ENCODE measurements around the gene SBF2.

- TF ChIP-seq CTCF (IDR thresholded peaks at IDR 0.05; ENCODE audit: insufficient read depth, low read length, poor library complexity, severe bottlenecking) (no peak), EZH2phosphoT487 (conservative IDR thresholded peaks at IDR 0.05; ENCODE audit: low read length) (no peak)
Measured at GRCh38 chr11:9952511-9953196, 341.4 kb downstream of the SBF2 start.

Data from SU-DHL-6 (cell line).